ENCODE data around the gene PDE3A. TPM values are rescaled to one million over a fixed set of nuclear protein-coding genes. Genes with fewer than 3 reads are reported as not detected.
A peak's percentile ranks its signal among the peaks of the same experiment; 100 is the strongest.

PDE3A gene
- total RNA-seq, 1 experiment from 2014 or later: 18.9 TPM

- DNase-seq (ENCODE audit: low read depth): no peak
Measured at GRCh38 chr12:20701106-20701505, 332.8 kb downstream of the PDE3A start.

DNA sequence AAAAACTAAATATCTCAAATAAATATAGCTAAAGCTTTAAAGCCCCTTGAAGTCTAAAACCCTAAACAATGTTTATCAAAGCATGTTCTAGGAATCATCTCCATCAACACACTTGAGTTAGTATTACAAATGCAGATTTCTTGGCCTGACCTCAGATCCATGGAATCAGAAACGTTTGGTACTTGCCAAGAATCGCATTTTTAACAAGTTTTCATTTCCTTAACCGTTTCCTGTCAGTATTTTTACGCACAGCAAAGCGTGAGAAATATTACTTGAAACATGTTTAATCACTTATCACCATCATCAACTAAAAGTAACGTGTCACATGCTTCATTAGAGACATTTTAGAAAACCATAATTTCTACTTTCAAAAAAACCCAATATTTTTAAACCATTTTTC is 336.5 kb downstream of the PDE3A start:
- no peak for DNase-seq (ENCODE audit: low read depth)

- DNase-seq (ENCODE audit: low read depth): no peak
Measured at GRCh38 chr12:20711846-20712245, 343.5 kb downstream of the PDE3A start.

- no peak for DNase-seq (ENCODE audit: low read depth)
Measured at GRCh38 chr12:20716037-20716436, 347.7 kb downstream of the PDE3A start.

DNA sequence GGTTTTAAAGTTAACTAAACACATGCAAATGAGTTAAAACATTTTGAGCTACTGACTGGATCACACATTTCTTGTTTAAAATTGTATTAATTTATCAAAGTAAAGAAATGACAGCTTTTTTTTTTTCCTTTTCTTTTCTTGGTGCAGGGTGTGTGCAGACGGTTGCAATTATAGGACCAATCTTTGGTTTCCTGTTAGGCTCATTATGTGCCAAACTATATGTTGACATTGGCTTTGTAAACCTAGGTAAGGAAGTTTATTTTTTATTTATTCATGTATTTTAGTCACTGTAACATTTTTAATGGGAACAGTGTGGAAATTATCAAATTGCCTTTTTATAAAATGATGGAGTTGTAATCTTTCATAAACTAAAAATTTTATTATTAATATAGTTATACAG is 348.6 kb downstream of the PDE3A start:
- DNase-seq (ENCODE audit: low read depth): no peak

DNA sequence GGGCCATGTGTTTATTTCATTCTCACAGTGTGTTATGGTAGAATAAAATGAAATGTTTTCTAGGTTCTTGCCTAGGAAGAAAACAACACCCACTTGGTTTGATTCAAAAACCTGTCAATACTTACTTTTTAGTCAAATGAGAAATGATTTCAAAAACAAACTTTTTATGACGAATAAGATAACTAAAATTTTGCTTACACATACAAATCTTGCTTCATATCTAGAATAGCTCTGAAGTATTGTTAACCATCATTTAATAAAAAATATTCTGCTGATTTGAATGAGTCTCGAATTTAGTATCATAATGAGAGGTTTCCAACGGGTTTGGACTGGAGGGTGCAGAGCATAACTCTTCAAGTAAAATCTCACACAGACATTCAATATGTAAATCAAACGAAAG is 350.0 kb downstream of the PDE3A start:
- no peak for DNase-seq (ENCODE audit: low read depth)

GRCh38 chr12:20722142-20722541 is 353.8 kb downstream of the PDE3A start:
- DNase-seq (ENCODE audit: low read depth): no peak

GRCh38 chr12:20731274-20731673 is 362.9 kb downstream of the PDE3A start:
- peak; percentile 15 for DNase-seq (ENCODE audit: low read depth)
